Sigmoid colon (tissue), 4 donors: ENCODE measurements around the gene MLXIP.

Experiments used
- POLR2AphosphoS5 ChIP-seq, 4 donors: sonication (generic); formaldehyde crosslinking; IDR thresholded peaks; one replicate each; pipeline ENCODE4 v1.6.1; 2017; ENCODE audit warnings: antibody characterized with exemption in 4 of 4
- TF ChIP-seq, protein P1 (sequence below), 4 experiments: fragments of 450-650 bp in 3 of 4; fragments of 200-600 bp in 1 of 4; IDR thresholded peaks; one replicate each; pipeline ENCODE4 v1.5.1; 2016 to 2019; ENCODE audit warnings: antibody characterized with exemption in 4 of 4, mild to moderate bottlenecking in 3 of 4, moderate library complexity in 2 of 4

DNA sequence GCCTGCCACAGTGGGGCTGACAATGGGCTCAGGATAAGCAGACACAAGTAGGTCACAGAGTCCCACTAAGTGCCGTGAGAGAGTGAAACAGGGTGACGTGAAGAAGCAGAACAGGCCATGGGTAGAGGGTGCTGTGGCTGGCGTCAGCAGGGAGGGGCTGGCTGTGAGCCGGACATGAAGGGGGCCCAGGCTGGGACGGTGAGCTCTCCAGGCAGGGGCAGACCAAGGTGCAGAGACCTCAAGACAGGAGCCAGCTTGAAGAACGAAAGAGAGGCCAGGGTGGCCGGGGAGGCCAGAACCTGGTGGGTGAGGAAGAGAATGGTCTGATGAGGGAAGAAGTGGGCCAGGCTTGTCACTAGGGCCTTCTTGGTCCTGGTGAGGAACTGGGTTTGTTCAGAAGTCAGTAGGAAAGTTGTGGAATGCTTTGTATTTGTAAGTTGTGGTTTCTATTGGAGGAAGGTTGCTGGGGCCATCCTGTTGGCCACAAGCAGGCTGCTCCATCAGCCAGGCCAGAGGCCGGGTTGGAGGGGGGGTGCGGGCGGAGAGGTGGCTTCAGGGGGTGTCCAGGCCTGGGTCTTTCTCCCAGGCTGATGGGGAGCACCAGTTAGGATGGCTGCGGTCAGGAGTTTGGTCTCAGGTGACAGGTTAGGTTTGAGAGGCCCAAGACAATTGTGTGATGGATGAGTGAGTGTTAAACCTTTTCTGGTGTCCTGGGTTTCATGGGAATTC lies 21.4 kb upstream of the MLXIP start:
- TF ChIP-seq POLR2AphosphoS5 (IDR thresholded peaks at IDR 0.05) = no peak
- TF ChIP-seq, protein P1, sequence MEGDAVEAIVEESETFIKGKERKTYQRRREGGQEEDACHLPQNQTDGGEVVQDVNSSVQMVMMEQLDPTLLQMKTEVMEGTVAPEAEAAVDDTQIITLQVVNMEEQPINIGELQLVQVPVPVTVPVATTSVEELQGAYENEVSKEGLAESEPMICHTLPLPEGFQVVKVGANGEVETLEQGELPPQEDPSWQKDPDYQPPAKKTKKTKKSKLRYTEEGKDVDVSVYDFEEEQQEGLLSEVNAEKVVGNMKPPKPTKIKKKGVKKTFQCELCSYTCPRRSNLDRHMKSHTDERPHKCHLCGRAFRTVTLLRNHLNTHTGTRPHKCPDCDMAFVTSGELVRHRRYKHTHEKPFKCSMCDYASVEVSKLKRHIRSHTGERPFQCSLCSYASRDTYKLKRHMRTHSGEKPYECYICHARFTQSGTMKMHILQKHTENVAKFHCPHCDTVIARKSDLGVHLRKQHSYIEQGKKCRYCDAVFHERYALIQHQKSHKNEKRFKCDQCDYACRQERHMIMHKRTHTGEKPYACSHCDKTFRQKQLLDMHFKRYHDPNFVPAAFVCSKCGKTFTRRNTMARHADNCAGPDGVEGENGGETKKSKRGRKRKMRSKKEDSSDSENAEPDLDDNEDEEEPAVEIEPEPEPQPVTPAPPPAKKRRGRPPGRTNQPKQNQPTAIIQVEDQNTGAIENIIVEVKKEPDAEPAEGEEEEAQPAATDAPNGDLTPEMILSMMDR (IDR thresholded peaks at IDR 0.05) = no peak
